K562 (cell line): ENCODE results near the gene FASTK. TPM values are rescaled to one million over a fixed set of nuclear protein-coding genes. Genes with fewer than 3 reads are reported as not detected.

ENCODE experiments used
- ATAC-seq: fragments of 200-7000 bp; cut with Tn5 transposase; 3 replicates; pipeline ENCODE4 v1.9.1; 2020; ENCODE audit warnings: moderate library complexity
- BruUV-seq: library from RNA; stranded (reverse); fragments of 400-500 nt; replicated peaks from 2 replicates; lab custom pipeline; 2021; lab: Mats Ljungman, UMichigan
- CTCF ChIA-PET: fragments of 300-600 bp; formaldehyde crosslinking; extraction: SDS; loops from one replicate; lab custom pipeline; 2021; ENCODE audit warnings: low intra/inter-chr PET ratio; lab: Yijun Ruan, JAX
- POLR2A ChIA-PET: fragments of 300-600, 350-650 bp; sonication (Branson Sonifier 250); formaldehyde crosslinking; extraction: SDS; loops from one replicate; lab custom pipeline; 2021; ENCODE audit warnings: antibody characterized with exemption, inconsistent platforms; lab: Yijun Ruan, JAX
- DNase-seq, 4 experiments: peaks; one replicate each; pipeline versions ENCODE4 v3.0.0 to v3.0.0-alpha.2; 2011 to 2018; ENCODE audit warnings: low spot score in 3 of 4, mixed read lengths in 3 of 4; ENCODE audit errors: extremely low read depth in 1 of 4
- FAIRE-seq: peaks from 2 replicates; lab custom pipeline; 2011; peaks lifted over from hg19 to GRCh38; lab: Jason Lieb, UNC
- H2AFZ ChIP-seq: 2 replicates; pipeline ENCODE4 v1.6.0; 2011; ENCODE audit warnings: low read depth, low read length, control low read depth, inconsistent platforms
- H3K27ac ChIP-seq: fragments of 200-600 bp; 3 replicates; pipeline ENCODE4 v1.8.0; 2011; ENCODE audit warnings: low read depth, mild to moderate bottlenecking, control low read depth, inconsistent platforms, low read length, moderate library complexity, mixed read lengths; ENCODE audit errors: extremely low read depth
- H3K27me3 ChIP-seq, 2 experiments: fragments of 300-600 bp in 1 of 2; 2 replicates in 1 of 2; 3 replicates in 1 of 2; pipeline versions ENCODE4 v1.6.0 to v1.8.0; 2011; ENCODE audit warnings: inconsistent platforms in 2 of 2, low read length in 2 of 2, mild to moderate bottlenecking in 1 of 2, mixed read lengths in 1 of 2, moderate library complexity in 1 of 2; ENCODE audit not compliant: control insufficient read depth in 2 of 2, insufficient read depth in 2 of 2
- H3K36me3 ChIP-seq: fragments of 300-600 bp; 3 replicates; pipeline ENCODE4 v1.8.0; 2011; ENCODE audit warnings: mild to moderate bottlenecking, low read length, inconsistent platforms; ENCODE audit not compliant: control insufficient read depth, insufficient read depth
- H3K4me1 ChIP-seq, 2 experiments: fragments of 200-600 bp in 1 of 2; replicated peaks in 1 of 2; 2 replicates in 1 of 2; 3 replicates in 1 of 2; pipeline versions ENCODE4 v1.5.1 to v1.8.0; 2011; ENCODE audit warnings: inconsistent platforms in 2 of 2, low read length in 2 of 2, mild to moderate bottlenecking in 1 of 2, mixed read lengths in 1 of 2, moderate library complexity in 1 of 2; ENCODE audit not compliant: control insufficient read depth in 2 of 2, insufficient read depth in 2 of 2
- H3K4me2 ChIP-seq: 2 replicates; pipeline ENCODE4 v1.6.1; 2011; ENCODE audit warnings: low read length, control low read depth, inconsistent platforms, mixed read lengths; ENCODE audit not compliant: insufficient read depth
- H3K4me3 ChIP-seq: fragments of 200-600 bp; sonication (generic), shearing (Covaris generic); 2 replicates; pipeline ENCODE4 v1.5.1; 2016; ENCODE audit warnings: control low read depth, inconsistent platforms
- H3K79me2 ChIP-seq: fragments of 200-600 bp; 3 replicates; pipeline ENCODE4 v1.8.0; 2011; ENCODE audit warnings: low read length, inconsistent platforms; ENCODE audit not compliant: control insufficient read depth, insufficient read depth
- H3K9ac ChIP-seq, 2 experiments: 2 replicates each; pipeline versions ENCODE4 v1.6.0 to v1.6.1; 2011; ENCODE audit warnings: low read depth in 2 of 2, low read length in 2 of 2, control low read depth in 1 of 2, inconsistent platforms in 1 of 2, mild to moderate bottlenecking in 1 of 2, mixed read lengths in 1 of 2; ENCODE audit not compliant: insufficient read depth in 1 of 2
- H3K9me1 ChIP-seq: one replicate; pipeline ENCODE4 v1.6.0; 2011; ENCODE audit warnings: inconsistent platforms, mild to moderate bottlenecking, low read length, moderate library complexity; ENCODE audit not compliant: control insufficient read depth, insufficient read depth
- H3K9me3 ChIP-seq: replicated peaks from 2 replicates; pipeline ENCODE4 v1.5.1; 2011; ENCODE audit warnings: low read depth, low read length, inconsistent platforms; ENCODE audit not compliant: control insufficient read depth, insufficient read depth
- H4K20me1 ChIP-seq: replicated peaks from 2 replicates; pipeline ENCODE4 v1.6.1; 2011; ENCODE audit warnings: low read length, inconsistent platforms, mixed read lengths; ENCODE audit not compliant: control insufficient read depth, insufficient read depth
- GTF2A2 ChIP-seq: IDR thresholded peaks from 2 replicates; pipeline ENCODE4 v1.6.1; 2016; ENCODE audit warnings: mild to moderate bottlenecking, missing genetic modification characterization, missing compliant biosample characterization
- NFIX ChIP-seq: fragments of 250-450 bp; sonication (Bioruptor Pico); IDR thresholded peaks from 2 replicates; pipeline ENCODE4 v1.4.0; 2020; ENCODE audit warnings: low read depth, mild to moderate bottlenecking, moderate library complexity
- NFXL1 ChIP-seq: fragments of 450-650 bp; formaldehyde crosslinking; IDR thresholded peaks from 2 replicates; pipeline ENCODE4 v1.4.0; 2021; ENCODE audit warnings: mild to moderate bottlenecking
- POLR2G ChIP-seq: fragments of 200-400 bp; formaldehyde crosslinking; IDR thresholded peaks from 2 replicates; pipeline ENCODE4 v1.6.1; 2017; ENCODE audit warnings: low read depth, mild to moderate bottlenecking, antibody characterized with exemption, low read length, moderate library complexity
- POU5F1 ChIP-seq: fragments of 150-350 bp; IDR thresholded peaks from 2 replicates; pipeline ENCODE4 v1.6.1; 2014; ENCODE audit warnings: borderline replicate concordance, low read length, low read depth, mild to moderate bottlenecking; ENCODE audit not compliant: partially characterized antibody
- WGBS: fragments of 100-300 bp; shearing (Covaris generic); methylation state at CpG from one replicate; pipeline ENCODE4 v1.1.6; 2016; ENCODE audit warnings: low coverage, mixed read lengths; ENCODE audit not compliant: insufficient coverage; ENCODE audit errors: missing lambda C conversion rate; 5-methylcytosine and 5-hydroxymethylcytosine counted together
- in situ Hi-C: fragments of 300-500 bp; cut with MboI; formaldehyde crosslinking; loops from 4 replicates; pipeline ENCODE4 v1.15.0; 2018; ENCODE audit warnings: inconsistent platforms, mixed read lengths
- intact Hi-C: fragments of 100-400 bp; cut with micrococcal nuclease; formaldehyde crosslinking; loops from 2 replicates; pipeline ENCODE4 v1.14.2; 2022
- polyA plus RNA-seq, 8 experiments: library from polyadenylated mRNA; depleted of rRNA in 4 of 8; stranded (reverse) in 5 of 8; unstranded in 3 of 8; fragments of >200 nt; fragmentation: Nextera tagmentation in 2 of 8; fragmentation: Illumina TruSeq in 1 of 8; extraction: Ambion mirVana in 2 of 8; extraction: Trizol in 1 of 8; gene quantifications; 2 replicates each; pipeline versions ENCODE4 v1.2.1 to v1.2.3, GENCODE V29; 2011 to 2014; ENCODE audit warnings: inconsistent platforms in 1 of 8, missing spikeins in 1 of 8
- total RNA-seq, 7 experiments: library from RNA; depleted of rRNA in 6 of 7; stranded (reverse); fragments of >200 nt in 6 of 7; fragmentation: Illumina TruSeq in 2 of 7; extraction: Trizol in 2 of 7; gene quantifications; 2 replicates each; pipeline versions ENCODE4 v1.2.1 to v1.2.3, GENCODE V29; 2011 to 2021; ENCODE audit warnings: low replicate concordance in 1 of 7
- TF ChIP-seq, protein P1 (sequence below): fragments of 450-650 bp; IDR thresholded peaks from 2 replicates; pipeline ENCODE4 v1.7.0; 2016; ENCODE audit warnings: borderline replicate concordance

FASTK gene
- total and polyA plus RNA-seq, 9 of the 15 experiments (the other 6 are each of a cell fraction or from before 2014, with no cell fraction given): 0.51 to 150 (median 48.2) TPM

DNA sequence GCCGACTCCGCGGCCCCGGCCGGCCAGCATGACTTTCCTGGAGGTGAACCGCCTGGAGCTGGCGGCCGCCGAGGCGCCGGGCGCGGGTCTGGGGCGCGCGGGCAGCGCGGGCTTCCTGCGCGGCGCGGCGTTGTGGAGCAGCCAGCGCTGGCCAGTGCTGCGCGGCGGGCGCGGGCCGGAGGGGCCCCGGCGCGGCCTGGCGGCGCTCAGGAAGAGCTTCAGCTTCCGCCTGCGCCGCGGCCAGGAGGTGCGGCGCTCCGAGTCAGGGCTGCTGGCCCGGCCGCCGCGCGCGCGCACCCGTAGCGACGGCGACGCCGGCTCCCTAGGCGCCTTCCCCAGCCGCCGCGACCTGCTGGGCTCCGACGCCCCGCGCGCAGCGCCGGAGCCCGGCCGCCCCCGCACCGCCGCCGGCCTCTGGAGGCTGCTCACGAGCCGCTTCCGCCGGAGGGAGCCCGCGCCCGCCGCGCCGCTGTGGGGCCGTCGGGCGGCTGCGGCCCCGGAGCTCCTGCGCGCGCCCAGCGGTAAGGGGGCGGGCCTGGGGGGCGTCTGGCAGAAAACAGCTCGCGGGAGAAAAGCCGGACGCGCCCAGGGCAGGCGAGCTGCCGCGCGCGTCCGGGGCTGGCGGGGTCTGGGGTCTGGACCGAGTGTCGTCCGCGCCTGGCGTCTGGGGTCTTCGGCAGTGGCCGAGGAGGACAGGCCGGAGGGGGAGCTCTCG is 34.7 kb upstream of the FASTK start:
- H3K27me3 ChIP-seq: no peaks in the 10 kb centered on the region
- POLR2A ChIA-PET: no interaction called here
- peaks cover 56% of the 10 kb centered on the region for H3K79me2 ChIP-seq
- intact Hi-C loops: no loop called here
- no peak overlapping the region for H3K4me2 ChIP-seq
- FAIRE-seq (no peak), DNase-seq (no peak), ATAC-seq (no peak)
- BruUV-seq: no TSS peak
- H3K4me1 ChIP-seq: peaks cover 29 to 69% of the 10 kb centered on the region in 2 experiments
- peaks cover 59% of the 10 kb centered on the region for H4K20me1 ChIP-seq
- TF ChIP-seq POU5F1 (no peak), NFIX (CRISPR knock-in tag) (no peak), GTF2A2 (tag) (no peak), POLR2G (0 out of 2 replicates have a peak, but pooled peaks have one; percentile 31), NFXL1 (CRISPR knock-in tag) (no peak)
- TF ChIP-seq, protein P1, sequence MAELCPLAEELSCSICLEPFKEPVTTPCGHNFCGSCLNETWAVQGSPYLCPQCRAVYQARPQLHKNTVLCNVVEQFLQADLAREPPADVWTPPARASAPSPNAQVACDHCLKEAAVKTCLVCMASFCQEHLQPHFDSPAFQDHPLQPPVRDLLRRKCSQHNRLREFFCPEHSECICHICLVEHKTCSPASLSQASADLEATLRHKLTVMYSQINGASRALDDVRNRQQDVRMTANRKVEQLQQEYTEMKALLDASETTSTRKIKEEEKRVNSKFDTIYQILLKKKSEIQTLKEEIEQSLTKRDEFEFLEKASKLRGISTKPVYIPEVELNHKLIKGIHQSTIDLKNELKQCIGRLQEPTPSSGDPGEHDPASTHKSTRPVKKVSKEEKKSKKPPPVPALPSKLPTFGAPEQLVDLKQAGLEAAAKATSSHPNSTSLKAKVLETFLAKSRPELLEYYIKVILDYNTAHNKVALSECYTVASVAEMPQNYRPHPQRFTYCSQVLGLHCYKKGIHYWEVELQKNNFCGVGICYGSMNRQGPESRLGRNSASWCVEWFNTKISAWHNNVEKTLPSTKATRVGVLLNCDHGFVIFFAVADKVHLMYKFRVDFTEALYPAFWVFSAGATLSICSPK: no peak
- H3K36me3 ChIP-seq: peaks cover 75% of the 10 kb centered on the region; the same call in 2 of the 3 replicates
- no peak overlapping the region for H3K27ac ChIP-seq
- no peak overlapping the region for H3K4me3 ChIP-seq
- in situ Hi-C loops: no loop called here
- H2AFZ ChIP-seq: no peak overlapping the region
- 96% methylated on average over 56 of the region's 114 CpGs for WGBS
- peaks cover 13% of the 10 kb centered on the region for H3K9me1 ChIP-seq
- H3K9me3 ChIP-seq: no peaks in the 10 kb centered on the region
- CTCF ChIA-PET: interaction anchor here (1.0 kb wide), 1 partner anchor 87 kb away, joined by 4 read pairs; the partner anchor contains the start of gene ABCB8
- H3K9ac ChIP-seq: peak overlapping the region in 1 of 2 experiments; percentile 64; a peak in 1 of 4 replicates
